ENCODE results near the gene RETREG1. TPM values are rescaled to one million over a fixed set of nuclear protein-coding genes. Genes with fewer than 3 reads are reported as not detected.

Gene RETREG1
- total and polyA plus RNA-seq, 2 experiments from 2014 or later: 2.3 to 3.6 TPM

DNA sequence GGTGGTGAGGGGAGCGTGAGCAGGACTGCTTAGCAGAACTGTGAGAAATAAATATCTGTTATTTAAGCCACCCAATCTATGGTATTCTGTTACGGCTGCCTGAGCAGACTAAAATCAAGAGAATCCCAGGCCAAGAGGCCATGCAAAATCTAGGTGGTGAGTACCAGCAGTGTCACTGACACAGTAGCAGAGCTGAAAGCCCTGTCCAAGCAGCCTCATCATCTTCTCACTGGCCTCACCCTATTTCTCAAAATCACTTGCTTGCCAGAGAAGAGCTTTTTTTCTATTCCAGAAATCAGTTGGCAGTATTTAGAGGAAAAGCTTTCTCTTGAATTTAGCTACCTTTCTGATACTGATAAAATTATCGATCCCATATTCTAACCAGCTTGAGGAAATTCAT lies 68.0 kb downstream of the RETREG1 start:
- no peak for DNase-seq (ENCODE audit: low spot score)
- Mint-ChIP-seq H3K36me3 (ENCODE audit: low read depth) (no peaks in the 10 kb centered on the region), H3K9me3 (no peaks in the 10 kb centered on the region; the same call in 2 of the 3 replicates), H3K27ac (no peak overlapping the region), H3K4me1 (peaks cover 6% of the 10 kb centered on the region), H3K27me3 (ENCODE audit: insufficient read depth, low read depth, poor library complexity) (peaks cover 2% of the 10 kb centered on the region), H3K4me3 (no peak overlapping the region)
- H3K4me2 ChIP-seq: no peak overlapping the region
- no peaks in the 10 kb centered on the region for H3K9me2 ChIP-seq (ENCODE audit: insufficient read depth)
- H4K20me1 ChIP-seq (replicated peaks; ENCODE audit: insufficient read depth): no peaks in the 10 kb centered on the region
- H3K79me2 ChIP-seq (replicated peaks; ENCODE audit: insufficient read depth): no peaks in the 10 kb centered on the region
- H3K27me3 ChIP-seq (ENCODE audit: insufficient read depth): no peaks in the 10 kb centered on the region
- no peaks in the 10 kb centered on the region for H3K4me1 ChIP-seq (ENCODE audit: insufficient read depth)
- no peak for ATAC-seq
- no peaks in the 10 kb centered on the region for H3F3A ChIP-seq (replicated peaks; ENCODE audit: low read depth)
- H3K36me3 ChIP-seq (ENCODE audit: insufficient read depth): no peaks in the 10 kb centered on the region
- H2AFZ ChIP-seq: no peak overlapping the region
- TF ChIP-seq STAT1 (IDR thresholded peaks at IDR 0.05; ENCODE audit: unreplicated experiment): no peak
- no peak for TF ChIP-seq CREB1 (CRISPR knock-in tag; IDR thresholded peaks at IDR 0.05; ENCODE audit: low read depth)
- no peak for TF ChIP-seq EZH2phosphoT487 (IDR thresholded peaks at IDR 0.05; ENCODE audit: unreplicated experiment)
- TF ChIP-seq, protein P1, sequence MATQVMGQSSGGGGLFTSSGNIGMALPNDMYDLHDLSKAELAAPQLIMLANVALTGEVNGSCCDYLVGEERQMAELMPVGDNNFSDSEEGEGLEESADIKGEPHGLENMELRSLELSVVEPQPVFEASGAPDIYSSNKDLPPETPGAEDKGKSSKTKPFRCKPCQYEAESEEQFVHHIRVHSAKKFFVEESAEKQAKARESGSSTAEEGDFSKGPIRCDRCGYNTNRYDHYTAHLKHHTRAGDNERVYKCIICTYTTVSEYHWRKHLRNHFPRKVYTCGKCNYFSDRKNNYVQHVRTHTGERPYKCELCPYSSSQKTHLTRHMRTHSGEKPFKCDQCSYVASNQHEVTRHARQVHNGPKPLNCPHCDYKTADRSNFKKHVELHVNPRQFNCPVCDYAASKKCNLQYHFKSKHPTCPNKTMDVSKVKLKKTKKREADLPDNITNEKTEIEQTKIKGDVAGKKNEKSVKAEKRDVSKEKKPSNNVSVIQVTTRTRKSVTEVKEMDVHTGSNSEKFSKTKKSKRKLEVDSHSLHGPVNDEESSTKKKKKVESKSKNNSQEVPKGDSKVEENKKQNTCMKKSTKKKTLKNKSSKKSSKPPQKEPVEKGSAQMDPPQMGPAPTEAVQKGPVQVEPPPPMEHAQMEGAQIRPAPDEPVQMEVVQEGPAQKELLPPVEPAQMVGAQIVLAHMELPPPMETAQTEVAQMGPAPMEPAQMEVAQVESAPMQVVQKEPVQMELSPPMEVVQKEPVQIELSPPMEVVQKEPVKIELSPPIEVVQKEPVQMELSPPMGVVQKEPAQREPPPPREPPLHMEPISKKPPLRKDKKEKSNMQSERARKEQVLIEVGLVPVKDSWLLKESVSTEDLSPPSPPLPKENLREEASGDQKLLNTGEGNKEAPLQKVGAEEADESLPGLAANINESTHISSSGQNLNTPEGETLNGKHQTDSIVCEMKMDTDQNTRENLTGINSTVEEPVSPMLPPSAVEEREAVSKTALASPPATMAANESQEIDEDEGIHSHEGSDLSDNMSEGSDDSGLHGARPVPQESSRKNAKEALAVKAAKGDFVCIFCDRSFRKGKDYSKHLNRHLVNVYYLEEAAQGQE (IDR thresholded peaks at IDR 0.05; ENCODE audit: unreplicated experiment): no peak
- TF ChIP-seq NANOG (IDR thresholded peaks at IDR 0.05; ENCODE audit: borderline replicate concordance): no peak
- TF ChIP-seq POLR2AphosphoS5 (IDR thresholded peaks at IDR 0.05; ENCODE audit: low read depth): no peak
- TF ChIP-seq, protein P2, sequence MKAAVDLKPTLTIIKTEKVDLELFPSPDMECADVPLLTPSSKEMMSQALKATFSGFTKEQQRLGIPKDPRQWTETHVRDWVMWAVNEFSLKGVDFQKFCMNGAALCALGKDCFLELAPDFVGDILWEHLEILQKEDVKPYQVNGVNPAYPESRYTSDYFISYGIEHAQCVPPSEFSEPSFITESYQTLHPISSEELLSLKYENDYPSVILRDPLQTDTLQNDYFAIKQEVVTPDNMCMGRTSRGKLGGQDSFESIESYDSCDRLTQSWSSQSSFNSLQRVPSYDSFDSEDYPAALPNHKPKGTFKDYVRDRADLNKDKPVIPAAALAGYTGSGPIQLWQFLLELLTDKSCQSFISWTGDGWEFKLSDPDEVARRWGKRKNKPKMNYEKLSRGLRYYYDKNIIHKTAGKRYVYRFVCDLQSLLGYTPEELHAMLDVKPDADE (IDR thresholded peaks at IDR 0.05): no peak
- TF ChIP-seq ZNF114 (CRISPR knock-in tag; IDR thresholded peaks at IDR 0.05): no peak
- TF ChIP-seq JUNB (IDR thresholded peaks at IDR 0.05; ENCODE audit: unreplicated experiment): no peak
- no peak for TF ChIP-seq ZNF331 (CRISPR knock-in tag; IDR thresholded peaks at IDR 0.05; ENCODE audit: low read depth)
- no peak for TF ChIP-seq EZH2 (IDR thresholded peaks at IDR 0.05; ENCODE audit: low read depth, unreplicated experiment)
- TF ChIP-seq, protein P3, sequence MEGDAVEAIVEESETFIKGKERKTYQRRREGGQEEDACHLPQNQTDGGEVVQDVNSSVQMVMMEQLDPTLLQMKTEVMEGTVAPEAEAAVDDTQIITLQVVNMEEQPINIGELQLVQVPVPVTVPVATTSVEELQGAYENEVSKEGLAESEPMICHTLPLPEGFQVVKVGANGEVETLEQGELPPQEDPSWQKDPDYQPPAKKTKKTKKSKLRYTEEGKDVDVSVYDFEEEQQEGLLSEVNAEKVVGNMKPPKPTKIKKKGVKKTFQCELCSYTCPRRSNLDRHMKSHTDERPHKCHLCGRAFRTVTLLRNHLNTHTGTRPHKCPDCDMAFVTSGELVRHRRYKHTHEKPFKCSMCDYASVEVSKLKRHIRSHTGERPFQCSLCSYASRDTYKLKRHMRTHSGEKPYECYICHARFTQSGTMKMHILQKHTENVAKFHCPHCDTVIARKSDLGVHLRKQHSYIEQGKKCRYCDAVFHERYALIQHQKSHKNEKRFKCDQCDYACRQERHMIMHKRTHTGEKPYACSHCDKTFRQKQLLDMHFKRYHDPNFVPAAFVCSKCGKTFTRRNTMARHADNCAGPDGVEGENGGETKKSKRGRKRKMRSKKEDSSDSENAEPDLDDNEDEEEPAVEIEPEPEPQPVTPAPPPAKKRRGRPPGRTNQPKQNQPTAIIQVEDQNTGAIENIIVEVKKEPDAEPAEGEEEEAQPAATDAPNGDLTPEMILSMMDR (conservative IDR thresholded peaks at IDR 0.05; ENCODE audit: low read depth in 2 of 2): no peak
- TF ChIP-seq, protein P4, sequence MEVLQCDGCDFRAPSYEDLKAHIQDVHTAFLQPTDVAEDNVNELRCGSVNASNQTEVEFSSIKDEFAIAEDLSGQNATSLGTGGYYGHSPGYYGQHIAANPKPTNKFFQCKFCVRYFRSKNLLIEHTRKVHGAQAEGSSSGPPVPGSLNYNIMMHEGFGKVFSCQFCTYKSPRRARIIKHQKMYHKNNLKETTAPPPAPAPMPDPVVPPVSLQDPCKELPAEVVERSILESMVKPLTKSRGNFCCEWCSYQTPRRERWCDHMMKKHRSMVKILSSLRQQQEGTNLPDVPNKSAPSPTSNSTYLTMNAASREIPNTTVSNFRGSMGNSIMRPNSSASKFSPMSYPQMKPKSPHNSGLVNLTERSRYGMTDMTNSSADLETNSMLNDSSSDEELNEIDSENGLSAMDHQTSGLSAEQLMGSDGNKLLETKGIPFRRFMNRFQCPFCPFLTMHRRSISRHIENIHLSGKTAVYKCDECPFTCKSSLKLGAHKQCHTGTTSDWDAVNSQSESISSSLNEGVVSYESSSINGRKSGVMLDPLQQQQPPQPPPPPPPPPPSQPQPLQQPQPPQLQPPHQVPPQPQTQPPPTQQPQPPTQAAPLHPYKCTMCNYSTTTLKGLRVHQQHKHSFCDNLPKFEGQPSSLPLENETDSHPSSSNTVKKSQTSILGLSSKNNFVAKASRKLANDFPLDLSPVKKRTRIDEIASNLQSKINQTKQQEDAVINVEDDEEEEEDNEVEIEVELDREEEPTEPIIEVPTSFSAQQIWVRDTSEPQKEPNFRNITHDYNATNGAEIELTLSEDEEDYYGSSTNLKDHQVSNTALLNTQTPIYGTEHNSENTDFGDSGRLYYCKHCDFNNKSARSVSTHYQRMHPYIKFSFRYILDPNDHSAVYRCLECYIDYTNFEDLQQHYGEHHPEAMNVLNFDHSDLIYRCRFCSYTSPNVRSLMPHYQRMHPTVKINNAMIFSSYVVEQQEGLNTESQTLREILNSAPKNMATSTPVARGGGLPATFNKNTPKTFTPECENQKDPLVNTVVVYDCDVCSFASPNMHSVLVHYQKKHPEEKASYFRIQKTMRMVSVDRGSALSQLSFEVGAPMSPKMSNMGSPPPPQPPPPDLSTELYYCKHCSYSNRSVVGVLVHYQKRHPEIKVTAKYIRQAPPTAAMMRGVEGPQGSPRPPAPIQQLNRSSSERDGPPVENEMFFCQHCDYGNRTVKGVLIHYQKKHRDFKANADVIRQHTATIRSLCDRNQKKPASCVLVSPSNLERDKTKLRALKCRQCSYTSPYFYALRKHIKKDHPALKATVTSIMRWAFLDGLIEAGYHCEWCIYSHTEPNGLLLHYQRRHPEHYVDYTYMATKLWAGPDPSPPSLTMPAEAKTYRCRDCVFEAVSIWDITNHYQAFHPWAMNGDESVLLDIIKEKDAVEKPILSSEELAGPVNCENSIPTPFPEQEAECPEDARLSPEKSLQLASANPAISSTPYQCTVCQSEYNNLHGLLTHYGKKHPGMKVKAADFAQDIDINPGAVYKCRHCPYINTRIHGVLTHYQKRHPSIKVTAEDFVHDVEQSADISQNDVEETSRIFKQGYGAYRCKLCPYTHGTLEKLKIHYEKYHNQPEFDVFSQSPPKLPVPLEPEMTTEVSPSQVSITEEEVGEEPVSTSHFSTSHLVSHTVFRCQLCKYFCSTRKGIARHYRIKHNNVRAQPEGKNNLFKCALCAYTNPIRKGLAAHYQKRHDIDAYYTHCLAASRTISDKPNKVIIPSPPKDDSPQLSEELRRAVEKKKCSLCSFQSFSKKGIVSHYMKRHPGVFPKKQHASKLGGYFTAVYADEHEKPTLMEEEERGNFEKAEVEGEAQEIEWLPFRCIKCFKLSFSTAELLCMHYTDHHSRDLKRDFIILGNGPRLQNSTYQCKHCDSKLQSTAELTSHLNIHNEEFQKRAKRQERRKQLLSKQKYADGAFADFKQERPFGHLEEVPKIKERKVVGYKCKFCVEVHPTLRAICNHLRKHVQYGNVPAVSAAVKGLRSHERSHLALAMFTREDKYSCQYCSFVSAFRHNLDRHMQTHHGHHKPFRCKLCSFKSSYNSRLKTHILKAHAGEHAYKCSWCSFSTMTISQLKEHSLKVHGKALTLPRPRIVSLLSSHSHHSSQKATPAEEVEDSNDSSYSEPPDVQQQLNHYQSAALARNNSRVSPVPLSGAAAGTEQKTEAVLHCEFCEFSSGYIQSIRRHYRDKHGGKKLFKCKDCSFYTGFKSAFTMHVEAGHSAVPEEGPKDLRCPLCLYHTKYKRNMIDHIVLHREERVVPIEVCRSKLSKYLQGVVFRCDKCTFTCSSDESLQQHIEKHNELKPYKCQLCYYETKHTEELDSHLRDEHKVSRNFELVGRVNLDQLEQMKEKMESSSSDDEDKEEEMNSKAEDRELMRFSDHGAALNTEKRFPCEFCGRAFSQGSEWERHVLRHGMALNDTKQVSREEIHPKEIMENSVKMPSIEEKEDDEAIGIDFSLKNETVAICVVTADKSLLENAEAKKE (CRISPR knock-in tag; IDR thresholded peaks at IDR 0.05): no peak
- no peak overlapping the region for H3K4me3 ChIP-seq
- no peak overlapping the region for H3K27ac ChIP-seq (ENCODE audit: low read depth)

All from GM23338 (cell line).